CD4-positive, alpha-beta T cell treated with Interleukin-2 at 100 ng/mL for 4 hours (primary cell): ENCODE measurements around the gene AIM2.
"Not testable (repeated sequence)": the region's sequence is repeated elsewhere in the genome, so short reads cannot be mapped to it uniquely, and the experiment has no call there.

Experiments
- DNase-seq: peaks from one replicate; pipeline ENCODE4 v3.0.0-alpha.2; 2020; ENCODE audit warnings: low spot score

The AIM2 gene

GRCh38 chr1:159079525-159079924 is 3.0 kb upstream of the AIM2 start:
- no peak for DNase-seq

GRCh38 chr1:159077120-159077961 is 775 bp upstream of the AIM2 start:
- DNase-seq, result peak; percentile 99

GRCh38 chr1:159071970-159072582 is 4.5 kb downstream of the AIM2 start:
- peak; percentile 57 for DNase-seq

GRCh38 chr1:159068886-159069285 is 7.7 kb downstream of the AIM2 start:
- no peak for DNase-seq

- DNase-seq, result peak; percentile 64
These were observed 8.6 kb downstream of the AIM2 start for GRCh38 chr1:159067699-159068621.

GRCh38 chr1:159066108-159066507 is 10.5 kb downstream of the AIM2 start:
- no peak for DNase-seq

- no peak for DNase-seq
These were observed 11.5 kb downstream of the AIM2 start for GRCh38 chr1:159065106-159065505.

GRCh38 chr1:159058751-159059150 is 17.8 kb downstream of the AIM2 start:
- no peak for DNase-seq

- DNase-seq, result no peak
These were observed 20.4 kb downstream of the AIM2 start for GRCh38 chr1:159056069-159056698.

GRCh38 chr1:159055181-159055641 is 21.4 kb downstream of the AIM2 start:
- peak; percentile 22 for DNase-seq

- DNase-seq, result no peak
These were observed 22.1 kb downstream of the AIM2 start for GRCh38 chr1:159054427-159054826.

- no peak for DNase-seq
These were observed 25.1 kb downstream of the AIM2 start for GRCh38 chr1:159051436-159051835.

GRCh38 chr1:159046486-159046885 is 30.1 kb downstream of the AIM2 start:
- peak; percentile 29 for DNase-seq

- no peak for DNase-seq
These were observed 35.5 kb downstream of the AIM2 start for GRCh38 chr1:159040893-159041724.

GRCh38 chr1:159040206-159040605 is 36.4 kb downstream of the AIM2 start:
- DNase-seq, result no peak

GRCh38 chr1:159030877-159031447 is 45.6 kb downstream of the AIM2 start:
- no peak for DNase-seq

GRCh38 chr1:159030311-159030710 is 46.3 kb downstream of the AIM2 start:
- no peak for DNase-seq

GRCh38 chr1:159026841-159027240 is 49.7 kb downstream of the AIM2 start:
- not testable (repeated sequence) for DNase-seq

GRCh38 chr1:159025043-159025442 is 51.5 kb downstream of the AIM2 start:
- no peak for DNase-seq

- no peak for DNase-seq
These were observed 52.8 kb downstream of the AIM2 start for GRCh38 chr1:159023723-159024122.
